B cell (primary cell): ENCODE data around the gene DAPP1. TPM values are rescaled to one million over a fixed set of nuclear protein-coding genes. Genes with fewer than 3 reads are reported as not detected.

Experiments used
- ATAC-seq: fragments of 200-7000 bp; cut with Tn5 transposase; one replicate; pipeline ENCODE4 v1.10.0; 2021; ENCODE audit warnings: low read depth, mild to moderate bottlenecking, moderate number of reproducible peaks, moderate library complexity
- CTCF ChIA-PET: fragments of 350-600 bp; sonication (Branson Sonifier 250); formaldehyde crosslinking; loops from one replicate; lab custom pipeline; 2021; ENCODE audit warnings: antibody characterized with exemption, inconsistent platforms; lab: Charles Lee
- POLR2A ChIA-PET: fragments of 350-600 bp; sonication (Branson Sonifier 250); formaldehyde crosslinking; loops from one replicate; lab custom pipeline; 2021; ENCODE audit warnings: antibody characterized with exemption; lab: Charles Lee
- DNase-seq: peaks from one replicate; pipeline ENCODE4 v3.0.0; 2013
- H2AFZ ChIP-seq: 2 replicates; pipeline ENCODE4 v1.6.1; 2012; ENCODE audit warnings: mild to moderate bottlenecking, low read depth, low read length; ENCODE audit not compliant: insufficient read depth, poor library complexity, severe bottlenecking
- H3K27ac ChIP-seq, 2 donors: 1 replicate in 1 of 2; 2 replicates in 1 of 2; pipeline ENCODE4 v1.5.1; 2012 to 2013; ENCODE audit warnings: low read length in 2 of 2, mild to moderate bottlenecking in 2 of 2, moderate library complexity in 1 of 2
- H3K27me3 ChIP-seq, 4 experiments: fragments of 200-600 bp in 1 of 4; sonication (generic) in 1 of 4; replicated peaks in 1 of 4; 1 replicate in 2 of 4; 2 replicates in 2 of 4; pipeline versions ENCODE4 v1.6.1 to v1.7.0; 2013 to 2016; ENCODE audit warnings: low read length in 3 of 4, mild to moderate bottlenecking in 2 of 4, mixed read lengths in 1 of 4, moderate library complexity in 1 of 4; ENCODE audit not compliant: insufficient read depth in 4 of 4, control insufficient read depth in 3 of 4; ENCODE audit errors: control extremely low read depth in 1 of 4
- H3K36me3 ChIP-seq, 2 experiments: replicated peaks in 1 of 2; 1 replicate in 1 of 2; 2 replicates in 1 of 2; pipeline versions ENCODE4 v1.6.1 to v1.7.1; 2013; ENCODE audit warnings: low read length in 1 of 2; ENCODE audit not compliant: insufficient read depth in 2 of 2, control insufficient read depth in 1 of 2; ENCODE audit errors: control extremely low read depth in 1 of 2, extremely low read depth in 1 of 2
- H3K4me1 ChIP-seq, 2 donors: fragments of 200-600 bp in 1 of 2; sonication (generic) in 1 of 2; 1 replicate in 1 of 2; 2 replicates in 1 of 2; pipeline versions ENCODE4 v1.5.1 to v1.6.1; 2013 to 2017; ENCODE audit warnings: low read length in 2 of 2; ENCODE audit not compliant: control insufficient read depth in 2 of 2, insufficient read depth in 2 of 2
- H3K4me2 ChIP-seq: replicated peaks from 2 replicates; pipeline ENCODE3; 2012; ENCODE audit warnings: mild to moderate bottlenecking, low read depth, low read length; ENCODE audit not compliant: poor library complexity, severe bottlenecking
- H3K4me3 ChIP-seq, 5 experiments: fragments of 200-600 bp in 1 of 5; sonication (generic) in 1 of 5; 1 replicate in 3 of 5; 2 replicates in 2 of 5; pipeline versions ENCODE4 v1.5.1 to v1.7.0; 2011 to 2016; ENCODE audit warnings: low read length in 4 of 5, mild to moderate bottlenecking in 4 of 5, low read depth in 2 of 5, control low read depth in 1 of 5, moderate library complexity in 1 of 5; ENCODE audit not compliant: insufficient read depth in 1 of 5; ENCODE audit errors: control extremely low read depth in 1 of 5, extremely low read depth in 1 of 5
- H3K79me2 ChIP-seq: fragments of 200-600 bp; sonication (generic); one replicate; pipeline ENCODE4 v1.6.0; 2016; ENCODE audit warnings: low read length; ENCODE audit not compliant: control insufficient read depth, insufficient read depth
- H3K9ac ChIP-seq: fragments of 200-600 bp; sonication (generic); 2 replicates; pipeline ENCODE4 v1.6.1; 2017; ENCODE audit warnings: mild to moderate bottlenecking, low read length, moderate library complexity
- H3K9me3 ChIP-seq, 3 donors: one replicate each; pipeline versions ENCODE4 v1.6.1 to v1.7.1; 2013; ENCODE audit warnings: low read length in 2 of 3; ENCODE audit not compliant: control insufficient read depth in 2 of 3, insufficient read depth in 1 of 3; ENCODE audit errors: control extremely low read depth in 1 of 3
- H4K20me1 ChIP-seq: 2 replicates; pipeline ENCODE4 v1.6.0; 2012; ENCODE audit warnings: mild to moderate bottlenecking, low read length; ENCODE audit not compliant: insufficient read depth, control insufficient read depth, poor library complexity, severe bottlenecking
- H3K27ac Mint-ChIP-seq: one replicate; pipeline ENCODE4 v1.8.0; 2021; ENCODE audit warnings: mixed read lengths
- H3K27me3 Mint-ChIP-seq: one replicate; pipeline ENCODE4 v1.8.0; 2021; ENCODE audit warnings: mixed read lengths
- H3K4me1 Mint-ChIP-seq: one replicate; pipeline ENCODE4 v1.8.0; 2021; ENCODE audit warnings: mixed read lengths
- H3K4me3 Mint-ChIP-seq: one replicate; pipeline ENCODE4 v1.8.0; 2021; ENCODE audit warnings: mixed read lengths
- H3K9me3 Mint-ChIP-seq: one replicate; pipeline ENCODE4 v1.8.0; 2022; ENCODE audit warnings: mixed read lengths; ENCODE audit not compliant: insufficient read depth
- CTCF ChIP-seq: fragments of 200-600 bp; IDR thresholded peaks from one replicate; pipeline ENCODE4 v1.8.0; 2022; ENCODE audit warnings: antibody characterized with exemption, mild to moderate bottlenecking
- EZH2 ChIP-seq: IDR thresholded peaks from 2 replicates; pipeline ENCODE4 v1.6.1; 2012; ENCODE audit warnings: borderline replicate concordance, low read depth, mild to moderate bottlenecking, moderate library complexity, low read length; ENCODE audit not compliant: insufficient read depth, poor library complexity, severe bottlenecking
- WGBS: methylation state at CpG from one replicate; pipeline ENCODE4 v1.1.5; 2013; ENCODE audit warnings: missing lambda C conversion rate; ENCODE audit not compliant: insufficient coverage; 5-methylcytosine and 5-hydroxymethylcytosine counted together
- intact Hi-C: fragments of 100-400 bp; cut with micrococcal nuclease; formaldehyde crosslinking; loops from one replicate; pipeline ENCODE4 v1.10.0; 2022
- polyA plus RNA-seq: library from polyadenylated mRNA; depleted of rRNA; stranded (reverse); fragments of >200 nt; gene quantifications from 2 replicates; pipeline ENCODE4 v1.2.3, GENCODE V29; 2012
- total RNA-seq, 2 donors: library from RNA; stranded (reverse); fragments of 120-200 nt in 1 of 2; gene quantifications; 1 replicate in 1 of 2; 2 replicates in 1 of 2; pipeline versions ENCODE4 v1.2.3 to v1.2.4, GENCODE V29; 2013 to 2022

DAPP1 gene
- total and polyA plus RNA-seq, 2 donors (not counting 1 experiment from before 2014, with no cell fraction given), result 82.5 to 166 TPM

- H3K27ac Mint-ChIP-seq, result peak overlapping the region; percentile 95
Measured at GRCh38 chr4:99893839-99894160, 77.2 kb downstream of the DAPP1 start.

More at GRCh38 chr4:99893839-99894160, 77.2 kb downstream of the DAPP1 start:
- no peaks in the 10 kb centered on the region for H3K27me3 ChIP-seq
- Mint-ChIP-seq H3K4me1 (peaks cover 34% of the 10 kb centered on the region), H3K9me3 (no peaks in the 10 kb centered on the region), H3K4me3 (peak overlapping the region; percentile 98), H3K27me3 (no peaks in the 10 kb centered on the region)
- no peaks in the 10 kb centered on the region for H4K20me1 ChIP-seq
- DNase-seq (no peak), ATAC-seq (no peak)
- peak overlapping the region; percentile 32 to 94 (median 79) for H3K4me3 ChIP-seq
- WGBS, result 4% methylated on average over 12 of the region's 12 CpGs
- intact Hi-C loops, result loop anchor here (1.0 to 5.0 kb wide), 5 partner anchors 36 to 899 kb away; partner anchors contain the start of genes DAPP1 and METAP1
- TF ChIP-seq EZH2, result no peak
- TF ChIP-seq CTCF, result no peak
- peaks cover 14 to 18% of the 10 kb centered on the region in 2 donors for H3K4me1 ChIP-seq
- H3K9me3 ChIP-seq, result no peaks in the 10 kb centered on the region
- ChIA-PET POLR2A (interaction anchor here (0.9 to 1.7 kb wide), 7 partner anchors 53 to 330 kb away, joined by 3 to 15 read pairs (median 5); partner anchors contain the start of genes DAPP1, DNAJB14, H2AZ1 and TRMT10A), CTCF (interaction anchor here (1.0 to 2.2 kb wide), 7 partner anchors 9 to 898 kb away, joined by 3 to 24 read pairs (median 8); partner anchors contain the start of genes DNAJB14, METAP1 and TRMT10A)
- H2AFZ ChIP-seq, result peak overlapping the region; percentile 85
- H3K36me3 ChIP-seq, result peaks cover 4 to 6% of the 10 kb centered on the region in 2 experiments
- H3K4me2 ChIP-seq, result peak overlapping the region; percentile 95
- H3K27ac ChIP-seq, result peak overlapping the region; percentile 74 to 97
- H3K79me2 ChIP-seq, result peaks cover 37% of the 10 kb centered on the region
- peak overlapping the region; percentile 89 for H3K9ac ChIP-seq
